ENCODE measurements around the gene SMIM45.

Gene SMIM45

DNA sequence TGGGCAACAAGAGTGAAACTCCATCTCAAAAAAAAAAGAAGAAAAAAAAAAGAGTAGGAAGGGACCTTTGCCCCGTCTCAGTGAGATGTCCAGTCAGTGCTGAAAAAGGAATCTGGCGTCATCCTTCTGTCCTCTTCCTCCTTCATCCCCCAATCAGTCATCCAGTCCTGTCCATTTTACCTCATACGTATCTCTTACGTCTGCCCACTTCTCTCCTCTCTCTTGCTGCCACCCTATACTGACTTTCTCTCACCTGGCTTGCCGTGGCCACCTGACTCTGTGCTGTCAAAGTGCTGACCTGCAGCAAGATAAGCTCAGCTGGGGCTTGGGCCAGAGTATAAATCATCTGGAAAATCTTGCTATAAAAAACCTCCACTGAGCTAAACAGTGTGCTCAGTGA is 30.9 kb downstream of the SMIM45 start:
- no peak for DNase-seq (ENCODE audit: low read depth)
- TF ChIP-seq, protein P1, sequence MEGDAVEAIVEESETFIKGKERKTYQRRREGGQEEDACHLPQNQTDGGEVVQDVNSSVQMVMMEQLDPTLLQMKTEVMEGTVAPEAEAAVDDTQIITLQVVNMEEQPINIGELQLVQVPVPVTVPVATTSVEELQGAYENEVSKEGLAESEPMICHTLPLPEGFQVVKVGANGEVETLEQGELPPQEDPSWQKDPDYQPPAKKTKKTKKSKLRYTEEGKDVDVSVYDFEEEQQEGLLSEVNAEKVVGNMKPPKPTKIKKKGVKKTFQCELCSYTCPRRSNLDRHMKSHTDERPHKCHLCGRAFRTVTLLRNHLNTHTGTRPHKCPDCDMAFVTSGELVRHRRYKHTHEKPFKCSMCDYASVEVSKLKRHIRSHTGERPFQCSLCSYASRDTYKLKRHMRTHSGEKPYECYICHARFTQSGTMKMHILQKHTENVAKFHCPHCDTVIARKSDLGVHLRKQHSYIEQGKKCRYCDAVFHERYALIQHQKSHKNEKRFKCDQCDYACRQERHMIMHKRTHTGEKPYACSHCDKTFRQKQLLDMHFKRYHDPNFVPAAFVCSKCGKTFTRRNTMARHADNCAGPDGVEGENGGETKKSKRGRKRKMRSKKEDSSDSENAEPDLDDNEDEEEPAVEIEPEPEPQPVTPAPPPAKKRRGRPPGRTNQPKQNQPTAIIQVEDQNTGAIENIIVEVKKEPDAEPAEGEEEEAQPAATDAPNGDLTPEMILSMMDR (IDR thresholded peaks at IDR 0.05; ENCODE audit: low read length, missing control alignments), result no peak

DNA sequence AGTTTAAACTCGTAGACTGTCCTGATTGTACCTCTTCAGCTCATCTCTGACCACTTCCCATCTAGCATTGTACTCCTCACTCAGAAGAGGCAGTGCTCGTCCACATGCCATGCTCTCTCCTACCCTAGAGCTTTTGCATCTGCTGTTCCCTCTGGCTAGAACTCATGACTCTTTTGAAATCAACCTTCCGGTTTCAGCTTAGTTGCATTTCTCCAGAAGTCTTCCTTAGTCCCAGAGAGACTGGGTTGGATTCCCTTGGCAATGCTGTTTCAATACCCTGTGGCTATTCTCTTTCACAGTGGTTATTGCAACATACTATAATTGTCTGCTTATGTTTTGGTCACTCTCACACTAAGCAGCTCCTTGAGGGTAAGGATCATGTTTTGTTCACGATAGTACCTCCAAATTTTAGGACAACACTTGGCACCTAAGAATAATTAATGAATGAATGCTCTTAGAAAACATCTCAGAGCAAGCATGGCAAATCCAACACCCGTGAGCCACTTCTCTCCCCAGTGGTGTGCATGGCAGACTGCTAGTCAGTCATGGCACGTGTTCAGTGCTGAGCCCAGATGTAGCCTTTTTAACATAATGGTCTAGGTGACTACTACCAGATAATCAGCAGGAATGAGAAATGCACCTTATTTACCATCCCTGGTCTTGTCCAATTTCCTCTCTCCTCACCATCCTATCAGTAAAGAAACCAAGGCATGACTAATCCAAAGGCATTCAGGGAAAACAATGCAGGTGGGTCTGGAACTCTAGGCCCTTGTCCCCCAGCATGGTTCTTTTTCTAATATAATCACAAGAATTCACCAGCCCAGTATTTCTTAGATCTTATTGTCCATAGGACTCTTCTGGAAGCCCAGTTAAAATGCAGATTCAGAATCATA is 31.8 kb downstream of the SMIM45 start:
- H3K4me3 ChIP-seq (replicated peaks; ENCODE audit: low read depth, low read length), result no peak overlapping the region
- TF ChIP-seq, protein P1 (IDR thresholded peaks at IDR 0.05; ENCODE audit: low read length, missing control alignments), result no peak
- peak; percentile 52 for DNase-seq (ENCODE audit: low read depth)

More for the DNA sequence above, 30.9 kb downstream of the SMIM45 start:
- H3K4me3 ChIP-seq (replicated peaks; ENCODE audit: low read depth, low read length), result no peak overlapping the region

DNA sequence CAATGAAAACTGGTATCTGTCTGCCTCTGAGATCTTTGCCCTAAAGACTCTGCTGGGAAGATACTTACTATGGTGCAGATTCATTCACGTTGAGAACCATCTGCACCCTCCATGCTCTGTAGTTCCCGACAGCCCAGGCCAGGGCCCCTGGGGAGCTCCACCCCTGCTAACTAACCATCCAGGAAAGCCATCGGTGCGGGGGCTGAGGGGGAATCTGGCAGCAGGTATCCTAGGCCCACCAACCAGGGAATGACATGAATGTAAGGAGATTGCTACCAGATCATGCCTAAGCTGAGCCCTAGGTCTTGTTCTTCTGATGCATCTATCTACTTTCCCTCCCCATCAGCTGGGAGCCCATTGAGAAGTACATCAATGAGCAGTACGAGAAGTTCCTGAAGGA is 35.3 kb downstream of the SMIM45 start:
- no peak for DNase-seq (ENCODE audit: low read depth)
- TF ChIP-seq, protein P1 (IDR thresholded peaks at IDR 0.05; ENCODE audit: low read length, missing control alignments), result no peak
- no peak overlapping the region for H3K4me3 ChIP-seq (replicated peaks; ENCODE audit: low read depth, low read length)

DNA sequence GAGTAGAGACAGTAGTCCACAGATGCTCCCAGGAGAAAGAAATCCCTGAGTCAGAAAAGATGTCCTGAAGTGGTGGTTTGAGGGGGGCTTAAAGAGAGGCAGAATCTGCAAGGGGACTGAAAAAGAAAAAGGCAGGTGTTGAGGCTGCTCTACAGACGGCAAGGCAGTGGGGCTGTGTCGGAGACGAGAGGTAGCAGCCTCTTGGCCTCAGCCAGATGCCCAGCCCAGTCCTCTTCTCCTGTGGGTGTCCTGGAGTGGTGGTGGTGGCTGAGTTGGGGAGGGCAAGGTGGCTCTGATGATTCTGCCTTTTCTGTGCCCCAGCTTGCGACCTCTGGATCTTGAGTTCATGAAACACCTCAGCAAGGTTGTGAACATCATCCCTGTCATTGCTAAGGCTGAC is 37.3 kb downstream of the SMIM45 start:
- no peak overlapping the region for H3K4me3 ChIP-seq (replicated peaks; ENCODE audit: low read depth, low read length)
- TF ChIP-seq, protein P1 (IDR thresholded peaks at IDR 0.05; ENCODE audit: low read length, missing control alignments), result no peak
- DNase-seq (ENCODE audit: low read depth), result no peak

DNA sequence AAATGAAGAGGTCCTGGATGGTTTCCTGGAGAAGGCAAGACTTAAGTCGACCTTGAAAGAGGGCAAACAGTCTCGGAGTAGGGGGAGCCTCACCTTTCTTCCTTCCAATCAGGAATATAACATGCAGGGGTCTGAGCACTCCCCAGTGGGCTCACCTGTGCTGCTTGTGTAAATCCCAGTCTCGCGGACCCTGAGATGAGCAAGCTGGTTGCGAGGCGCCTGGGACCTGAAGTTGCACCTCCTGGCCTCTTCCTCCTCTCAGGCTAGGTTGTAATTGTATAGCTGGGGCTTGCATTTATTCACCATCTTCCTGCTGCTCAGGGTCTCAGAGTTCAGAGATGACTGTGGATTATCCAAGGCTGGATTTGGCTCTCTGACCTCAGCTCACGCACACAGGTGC is 39.2 kb downstream of the SMIM45 start:
- TF ChIP-seq, protein P1 (IDR thresholded peaks at IDR 0.05; ENCODE audit: low read length, missing control alignments), result no peak
- DNase-seq (ENCODE audit: low read depth), result no peak
- no peak overlapping the region for H3K4me3 ChIP-seq (replicated peaks; ENCODE audit: low read depth, low read length)

DNA sequence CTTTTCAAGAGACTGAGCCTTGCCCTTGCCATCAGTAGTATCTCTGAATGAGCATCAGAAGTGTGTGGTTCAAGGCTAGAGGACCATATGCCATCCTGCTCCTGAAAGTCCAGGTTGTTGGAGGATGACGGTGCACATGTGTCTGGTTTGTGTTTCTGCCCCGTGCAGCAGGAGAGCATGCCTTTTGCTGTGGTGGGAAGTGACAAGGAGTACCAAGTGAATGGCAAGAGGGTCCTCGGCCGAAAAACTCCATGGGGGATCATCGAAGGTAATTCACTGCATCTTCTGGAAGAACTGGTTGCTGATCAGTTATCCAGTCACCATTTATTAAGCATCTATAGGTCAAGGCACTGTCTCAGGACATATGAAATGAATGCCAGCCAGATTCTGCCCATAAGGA is 40.5 kb downstream of the SMIM45 start:
- no peak overlapping the region for H3K4me3 ChIP-seq (replicated peaks; ENCODE audit: low read depth, low read length)
- TF ChIP-seq, protein P1 (IDR thresholded peaks at IDR 0.05; ENCODE audit: low read length, missing control alignments), result no peak
- DNase-seq (ENCODE audit: low read depth), result no peak

DNA sequence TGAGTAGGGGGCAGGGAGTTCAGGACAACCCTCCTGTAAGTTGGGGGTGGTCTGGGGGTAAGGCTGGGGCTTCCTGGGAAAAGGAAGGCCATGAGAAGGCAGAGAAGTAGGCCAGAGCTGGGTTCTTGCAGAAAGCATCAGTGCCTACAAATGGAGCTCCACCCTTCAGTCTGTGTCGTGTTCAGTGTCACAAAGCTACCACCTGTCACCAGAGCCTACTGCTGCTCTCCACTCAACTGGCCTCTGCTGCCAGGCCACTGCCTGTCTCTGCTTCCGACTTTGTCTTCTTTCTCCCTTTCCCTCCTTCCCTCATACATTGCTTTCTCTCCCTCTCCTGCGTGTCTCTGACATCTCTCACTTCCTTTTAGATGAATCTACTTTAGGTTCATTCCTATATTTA is 43.3 kb downstream of the SMIM45 start:
- no peak overlapping the region for H3K4me3 ChIP-seq (replicated peaks; ENCODE audit: low read depth, low read length)
- TF ChIP-seq, protein P1 (IDR thresholded peaks at IDR 0.05; ENCODE audit: low read length, missing control alignments), result no peak
- DNase-seq (ENCODE audit: low read depth), result no peak

Data from fibroblast of pulmonary artery (primary cell).